ENCODE measurements around the gene ZSCAN20. TPM values are rescaled to one million over a fixed set of nuclear protein-coding genes. Genes with fewer than 3 reads are reported as not detected.

ZSCAN20 gene
- total RNA-seq, 1 experiment from 2014 or later, result 9.0 TPM

DNA sequence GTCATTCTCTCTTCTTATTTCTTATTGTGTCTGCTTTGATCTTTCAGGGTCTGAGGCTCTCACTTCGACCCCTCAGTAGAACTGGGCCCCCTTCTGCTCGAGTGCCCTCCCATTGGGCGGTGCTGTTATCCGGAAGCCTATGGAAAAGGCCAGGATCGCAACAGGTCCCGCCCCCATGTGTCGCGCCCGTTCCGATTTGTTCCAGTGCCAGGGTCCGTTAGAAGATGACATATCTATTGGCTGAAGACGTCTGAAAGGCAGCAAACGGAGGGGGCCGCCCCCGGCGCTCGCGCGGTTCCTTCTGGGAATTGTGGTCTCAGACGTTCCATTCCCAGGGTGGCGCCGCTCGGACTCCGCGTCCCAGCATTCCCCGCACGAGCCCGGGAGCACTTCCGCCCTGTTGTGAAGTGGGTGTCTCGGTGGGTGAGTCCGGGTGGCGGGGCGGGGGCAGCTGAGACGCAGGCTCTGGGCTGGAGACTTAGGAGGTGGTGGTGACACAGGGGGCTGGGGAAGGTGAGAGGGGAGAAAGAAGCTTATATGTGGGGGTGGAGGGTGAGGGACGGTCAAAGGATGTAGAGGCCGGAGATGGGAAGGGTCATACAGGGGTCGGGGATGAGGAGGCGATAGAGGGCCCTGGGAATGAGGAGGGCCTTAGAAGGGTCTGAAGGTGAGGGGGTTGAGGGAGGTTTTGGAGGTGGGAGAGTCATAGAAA, at the start of gene ZSCAN20 (continued):
- TF ChIP-seq YY1 (IDR thresholded peaks at IDR 0.05; ENCODE audit: extremely low read depth, insufficient replicate concordance, low read depth, low read length) (peak; percentile 65), POLR2AphosphoS5 (IDR thresholded peaks at IDR 0.05; ENCODE audit: low read depth, low read length) (peak; percentile 76), EGR1 (IDR thresholded peaks at IDR 0.05; ENCODE audit: low read depth) (peak; percentile 56; the same call in 1 of the 2 replicates), POLR2A (IDR thresholded peaks at IDR 0.05; ENCODE audit: borderline replicate concordance, extremely low read depth, insufficient read depth, insufficient read length) (no peak), EZH2phosphoT487 (IDR thresholded peaks at IDR 0.05; ENCODE audit: borderline replicate concordance) (no peak), RAD21 (IDR thresholded peaks at IDR 0.05; ENCODE audit: low read depth) (no peak), JUND (IDR thresholded peaks at IDR 0.05) (no peak)

DNA sequence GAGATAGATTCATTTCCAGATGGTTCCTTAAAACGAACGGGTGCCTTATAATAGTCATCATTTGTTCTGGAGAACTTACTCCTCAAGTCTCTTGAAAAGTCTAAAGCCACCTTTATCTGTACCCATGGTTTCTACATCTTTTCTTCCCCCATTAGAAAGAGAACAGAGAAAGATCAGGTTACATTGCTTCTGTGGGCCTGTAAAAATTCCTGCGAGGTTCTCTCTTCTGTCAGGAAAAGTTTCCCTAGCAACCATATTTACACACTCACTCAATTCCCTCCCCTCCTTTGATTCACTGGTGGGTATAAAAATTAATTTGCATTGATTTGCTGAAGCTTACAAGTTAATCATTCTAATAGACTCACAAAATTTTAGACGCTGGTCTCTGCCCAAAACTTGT, 48.2 kb upstream of the ZSCAN20 start:
- Histone ChIP-seq H3K9me2 (ENCODE audit: insufficient read depth) (no peaks in the 10 kb centered on the region), H3K4me3 (replicated peaks in 1 of 2; ENCODE audit: low read depth in 1 of 2, low read length in 2 of 2) (no peak overlapping the region), H3K9me3 (ENCODE audit: control insufficient read depth in 1 of 2, insufficient read depth in 1 of 2, low read depth in 1 of 2, low read length in 2 of 2) (no peaks in the 10 kb centered on the region), H3K4me2 (ENCODE audit: low read length) (no peak overlapping the region), H2AFZ (ENCODE audit: low read depth, low read length, poor library complexity, severe bottlenecking) (no peak overlapping the region), H3K27me3 (ENCODE audit: insufficient read depth, low read length) (no peaks in the 10 kb centered on the region), H3K36me3 (ENCODE audit: control insufficient read depth in 1 of 2, insufficient read depth in 2 of 2, low read length in 2 of 2) (peaks cover 15 to 55% of the 10 kb centered on the region in 2 experiments), H3K9ac (ENCODE audit: low read length) (no peak overlapping the region), H3K4me1 (ENCODE audit: control insufficient read depth in 1 of 2, insufficient read depth in 2 of 2, low read length in 2 of 2) (peaks cover 43 to 68% of the 10 kb centered on the region in 2 experiments), H3K79me2 (ENCODE audit: insufficient read depth, low read length) (peaks cover 99% of the 10 kb centered on the region), H3K27ac (ENCODE audit: low read depth, low read length) (peak overlapping the region; percentile 10; the same call in 1 of the 2 replicates), H4K20me1 (ENCODE audit: insufficient read depth) (no peaks in the 10 kb centered on the region)
- intact Hi-C loops (cut with micrococcal nuclease), result no loop called here
- ATAC-seq, result no peak
- TF ChIP-seq POLR2A (IDR thresholded peaks at IDR 0.05; ENCODE audit: borderline replicate concordance, extremely low read depth, insufficient read depth, insufficient read length) (no peak), YY1 (IDR thresholded peaks at IDR 0.05; ENCODE audit: extremely low read depth, insufficient replicate concordance, low read depth, low read length) (no peak), SP1 (IDR thresholded peaks at IDR 0.05; ENCODE audit: low read depth) (no peak), FOSL1 (IDR thresholded peaks at IDR 0.05; ENCODE audit: low read depth) (no peak), POLR2AphosphoS5 (IDR thresholded peaks at IDR 0.05; ENCODE audit: low read depth, low read length) (no peak; the same call in 1 of the 2 replicates), ELF1 (IDR thresholded peaks at IDR 0.05; ENCODE audit: borderline replicate concordance, low read depth) (no peak), CBX3 (IDR thresholded peaks at IDR 0.05; ENCODE audit: low read depth) (no peak), ZNF274 (IDR thresholded peaks at IDR 0.05; ENCODE audit: low read depth, low read length) (no peak), SIN3A (IDR thresholded peaks at IDR 0.05; ENCODE audit: low read depth) (no peak), TCF7L2 (IDR thresholded peaks at IDR 0.05; ENCODE audit: borderline replicate concordance, extremely low read depth, insufficient read depth, insufficient read length) (no peak)
- TF ChIP-seq, protein P1, sequence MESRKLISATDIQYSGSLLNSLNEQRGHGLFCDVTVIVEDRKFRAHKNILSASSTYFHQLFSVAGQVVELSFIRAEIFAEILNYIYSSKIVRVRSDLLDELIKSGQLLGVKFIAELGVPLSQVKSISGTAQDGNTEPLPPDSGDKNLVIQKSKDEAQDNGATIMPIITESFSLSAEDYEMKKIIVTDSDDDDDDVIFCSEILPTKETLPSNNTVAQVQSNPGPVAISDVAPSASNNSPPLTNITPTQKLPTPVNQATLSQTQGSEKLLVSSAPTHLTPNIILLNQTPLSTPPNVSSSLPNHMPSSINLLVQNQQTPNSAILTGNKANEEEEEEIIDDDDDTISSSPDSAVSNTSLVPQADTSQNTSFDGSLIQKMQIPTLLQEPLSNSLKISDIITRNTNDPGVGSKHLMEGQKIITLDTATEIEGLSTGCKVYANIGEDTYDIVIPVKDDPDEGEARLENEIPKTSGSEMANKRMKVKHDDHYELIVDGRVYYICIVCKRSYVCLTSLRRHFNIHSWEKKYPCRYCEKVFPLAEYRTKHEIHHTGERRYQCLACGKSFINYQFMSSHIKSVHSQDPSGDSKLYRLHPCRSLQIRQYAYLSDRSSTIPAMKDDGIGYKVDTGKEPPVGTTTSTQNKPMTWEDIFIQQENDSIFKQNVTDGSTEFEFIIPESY (IDR thresholded peaks at IDR 0.05; ENCODE audit: extremely low read depth, insufficient replicate concordance, low read length), result no peak
- TF ChIP-seq, protein P2, sequence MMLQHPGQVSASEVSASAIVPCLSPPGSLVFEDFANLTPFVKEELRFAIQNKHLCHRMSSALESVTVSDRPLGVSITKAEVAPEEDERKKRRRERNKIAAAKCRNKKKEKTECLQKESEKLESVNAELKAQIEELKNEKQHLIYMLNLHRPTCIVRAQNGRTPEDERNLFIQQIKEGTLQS (IDR thresholded peaks at IDR 0.05), result no peak
- CTCF ChIA-PET, result no interaction called here
- no TSS peak for BruUV-seq (replicated peaks)
- DNase-seq (ENCODE audit: low read depth, low spot score), result no peak
- POLR2A ChIA-PET, result no interaction called here
- RAD21 ChIA-PET (ENCODE audit: low non-redundant PET in 1 of 2, low total read pairs in 2 of 2, uncharacterized antibody in 2 of 2, unreplicated experiment in 2 of 2), result no interaction called here

Measured in HCT116 (cell line).